Natural killer cell treated with Interleukin-12 subunit alpha and Interleukin-12 subunit beta and Interleukin-15 and Interleukin-18, amount 100 ng/mL, for 72 hours (primary cell): ENCODE results near the gene HOXB2. TPM values are rescaled to one million over a fixed set of nuclear protein-coding genes. Genes with fewer than 3 reads are reported as not detected.
A peak's percentile ranks its signal among the peaks of the same experiment; 100 is the strongest.
"Not testable (repeated sequence)": the region's sequence is repeated elsewhere in the genome, so short reads cannot be mapped to it uniquely, and the experiment has no call there.

Experiments used
- ATAC-seq, 2 donors: fragments of 150-1000 bp; cut with Tn5 transposase in 1 of 2; sonication (Bioruptor Pico), chemical (Tn5 transposase) in 1 of 2; 2 replicates each; pipeline ENCODE4 v1.10.0; 2021
- DNase-seq: peaks from one replicate; pipeline ENCODE4 v3.0.0; 2022; ENCODE audit warnings: low spot score
- H3K27ac Mint-ChIP-seq, 2 donors: 1 replicate in 1 of 2; 2 replicates in 1 of 2; pipeline ENCODE4 v1.8.0; 2022; ENCODE audit warnings: mixed read lengths in 2 of 2, mild to moderate bottlenecking in 1 of 2, moderate library complexity in 1 of 2
- H3K27me3 Mint-ChIP-seq, 2 donors: 1 replicate in 1 of 2; 2 replicates in 1 of 2; pipeline ENCODE4 v1.8.0; 2022; ENCODE audit warnings: mixed read lengths in 2 of 2
- H3K36me3 Mint-ChIP-seq: one replicate; pipeline ENCODE4 v1.8.0; 2022; ENCODE audit warnings: mixed read lengths
- H3K4me1 Mint-ChIP-seq, 2 donors: 1 replicate in 1 of 2; 2 replicates in 1 of 2; pipeline ENCODE4 v1.8.0; 2022; ENCODE audit warnings: low read depth in 2 of 2, mixed read lengths in 2 of 2, mild to moderate bottlenecking in 1 of 2
- H3K4me3 Mint-ChIP-seq: one replicate; pipeline ENCODE4 v1.8.0; 2022; ENCODE audit warnings: mixed read lengths
- H3K9me3 Mint-ChIP-seq: 2 replicates; pipeline ENCODE4 v1.8.0; 2022; ENCODE audit warnings: mixed read lengths
- total RNA-seq, 2 donors: library from RNA; stranded (reverse); gene quantifications; one replicate each; pipeline ENCODE4 v1.2.3, GENCODE V29; 2022

The HOXB2 gene
- total RNA-seq, 2 donors from 2014 or later: 20.8 to 30.0 TPM

- H3K36me3 Mint-ChIP-seq: peaks cover 10% of the 10 kb centered on the region
- no peaks in the 10 kb centered on the region for H3K9me3 Mint-ChIP-seq
- ATAC-seq (peak; percentile 45 to 66), DNase-seq (no peak)
- peak overlapping the region; percentile 95 for H3K4me3 Mint-ChIP-seq
- H3K4me1 Mint-ChIP-seq: peaks cover 28 to 32% of the 10 kb centered on the region in 2 donors
- H3K27ac Mint-ChIP-seq: peak overlapping the region; percentile 99 to 100
- no peaks in the 10 kb centered on the region for H3K27me3 Mint-ChIP-seq
Observed at GRCh38 chr17:48541577-48542113, 3.3 kb downstream of the HOXB2 start.

DNA sequence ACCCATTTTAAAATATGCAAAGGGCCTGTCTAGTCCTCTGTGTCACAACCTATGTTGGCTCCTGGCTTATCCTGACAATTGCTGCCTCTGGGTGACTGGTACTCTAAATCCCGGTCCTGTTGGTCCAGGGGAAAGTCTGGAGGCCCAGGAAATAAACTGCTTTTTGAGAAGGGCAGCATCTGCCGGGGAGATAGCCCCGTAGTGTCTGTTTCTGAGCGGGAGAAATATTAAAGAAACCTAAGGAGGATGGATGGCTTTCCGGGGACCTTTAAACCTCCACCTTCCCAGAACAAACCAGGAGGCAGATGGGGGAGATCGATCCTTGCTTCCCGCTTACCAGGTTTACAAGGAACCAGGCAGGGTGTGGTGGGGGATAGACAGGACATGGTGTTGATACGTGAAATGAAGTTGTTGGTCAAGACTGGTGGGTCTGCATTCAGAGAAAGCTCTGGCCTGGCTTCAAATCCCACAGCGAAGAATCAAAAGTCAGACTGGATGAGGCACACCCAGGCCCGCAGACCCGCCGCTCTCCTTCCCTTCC lies 3.8 kb downstream of the HOXB2 start:
- no peaks in the 10 kb centered on the region for H3K27me3 Mint-ChIP-seq
- no peak for DNase-seq
- peak; percentile 2 to 14 for ATAC-seq

DNA sequence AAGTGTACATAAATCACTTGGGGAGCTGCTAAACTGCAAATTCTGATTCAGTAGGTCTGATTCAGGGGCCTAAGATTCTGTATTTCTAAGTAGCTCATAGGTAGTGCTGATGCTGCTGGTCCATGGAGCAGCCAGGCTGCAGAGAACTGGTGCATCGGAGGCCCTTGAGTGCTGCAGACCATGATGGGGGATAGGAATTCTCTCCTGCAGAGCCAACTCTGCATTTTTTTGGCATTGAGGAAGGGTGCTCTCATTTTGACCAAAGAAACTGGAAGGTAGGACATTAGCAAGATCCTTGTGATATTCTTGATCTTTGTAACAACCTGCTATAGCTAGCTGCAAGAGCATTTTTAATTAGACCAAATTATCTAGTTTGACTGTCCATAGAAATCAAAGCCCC lies 4.7 kb downstream of the HOXB2 start:
- DNase-seq: no peak
- peaks cover 15 to 18% of the 10 kb centered on the region in 2 donors for H3K4me1 Mint-ChIP-seq
- peak overlapping the region; percentile 24 to 100 for H3K27ac Mint-ChIP-seq
- no peak for ATAC-seq
- H3K27me3 Mint-ChIP-seq: no peaks in the 10 kb centered on the region
- H3K36me3 Mint-ChIP-seq: peaks cover 10% of the 10 kb centered on the region
- H3K4me3 Mint-ChIP-seq: no peak overlapping the region
- no peaks in the 10 kb centered on the region for H3K9me3 Mint-ChIP-seq

More for the DNA sequence above, 3.8 kb downstream of the HOXB2 start:
- Mint-ChIP-seq H3K4me1 (peaks cover 23 to 27% of the 10 kb centered on the region in 2 donors), H3K9me3 (no peaks in the 10 kb centered on the region), H3K4me3 (peak overlapping the region; percentile 95), H3K36me3 (peaks cover 10% of the 10 kb centered on the region), H3K27ac (peak overlapping the region; percentile 99 to 100)

DNA sequence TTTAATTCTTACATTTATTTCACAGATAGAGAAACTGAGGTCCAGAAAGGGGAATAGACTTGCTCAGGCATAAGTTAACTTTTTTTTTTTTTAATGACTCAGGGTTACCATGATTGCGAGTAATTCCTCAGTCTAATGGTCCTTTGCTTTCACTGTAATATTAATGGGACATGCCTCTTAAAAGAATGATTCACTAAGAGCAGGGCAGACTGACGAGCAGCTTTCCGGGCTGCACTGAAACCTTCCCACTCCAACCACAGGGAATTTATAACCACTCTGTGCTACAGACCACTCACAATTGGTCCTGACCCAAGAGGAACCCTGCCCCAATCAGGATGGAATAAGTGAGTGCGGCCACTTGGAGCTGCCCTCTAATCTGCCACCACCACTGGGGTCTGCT lies 5.7 kb downstream of the HOXB2 start:
- ATAC-seq (no peak), DNase-seq (no peak)
- Mint-ChIP-seq H3K36me3 (peaks cover 10% of the 10 kb centered on the region), H3K27ac (no peak overlapping the region), H3K4me1 (peaks cover 14 to 16% of the 10 kb centered on the region in 2 donors), H3K4me3 (no peak overlapping the region), H3K27me3 (no peaks in the 10 kb centered on the region), H3K9me3 (no peaks in the 10 kb centered on the region)

DNA sequence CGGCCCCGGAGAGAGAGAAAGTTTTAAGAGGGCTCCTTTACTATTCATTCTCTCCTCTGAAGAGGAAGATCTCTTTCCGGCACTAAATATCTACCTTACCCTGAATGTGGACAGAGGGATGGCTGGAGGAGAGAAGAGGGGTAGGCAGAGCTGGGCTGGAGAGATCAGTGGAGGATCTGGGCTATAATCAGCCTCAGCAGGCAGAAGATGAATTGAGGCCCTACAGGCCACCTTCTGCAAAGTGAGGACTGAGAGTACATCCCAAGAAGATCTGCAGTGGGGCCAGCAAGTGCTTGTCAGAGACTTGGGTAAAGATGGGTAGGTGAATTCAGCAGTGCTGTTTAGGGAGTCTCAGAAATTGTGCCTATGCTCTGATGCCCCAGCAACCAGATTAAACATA lies 7.6 kb downstream of the HOXB2 start:
- Mint-ChIP-seq H3K27me3 (no peaks in the 10 kb centered on the region), H3K4me3 (no peak overlapping the region), H3K4me1 (peaks cover 10% of the 10 kb centered on the region in 2 donors), H3K27ac (no peak overlapping the region), H3K9me3 (no peaks in the 10 kb centered on the region), H3K36me3 (peaks cover 3% of the 10 kb centered on the region)
- no peak for DNase-seq
- no peak for ATAC-seq

DNA sequence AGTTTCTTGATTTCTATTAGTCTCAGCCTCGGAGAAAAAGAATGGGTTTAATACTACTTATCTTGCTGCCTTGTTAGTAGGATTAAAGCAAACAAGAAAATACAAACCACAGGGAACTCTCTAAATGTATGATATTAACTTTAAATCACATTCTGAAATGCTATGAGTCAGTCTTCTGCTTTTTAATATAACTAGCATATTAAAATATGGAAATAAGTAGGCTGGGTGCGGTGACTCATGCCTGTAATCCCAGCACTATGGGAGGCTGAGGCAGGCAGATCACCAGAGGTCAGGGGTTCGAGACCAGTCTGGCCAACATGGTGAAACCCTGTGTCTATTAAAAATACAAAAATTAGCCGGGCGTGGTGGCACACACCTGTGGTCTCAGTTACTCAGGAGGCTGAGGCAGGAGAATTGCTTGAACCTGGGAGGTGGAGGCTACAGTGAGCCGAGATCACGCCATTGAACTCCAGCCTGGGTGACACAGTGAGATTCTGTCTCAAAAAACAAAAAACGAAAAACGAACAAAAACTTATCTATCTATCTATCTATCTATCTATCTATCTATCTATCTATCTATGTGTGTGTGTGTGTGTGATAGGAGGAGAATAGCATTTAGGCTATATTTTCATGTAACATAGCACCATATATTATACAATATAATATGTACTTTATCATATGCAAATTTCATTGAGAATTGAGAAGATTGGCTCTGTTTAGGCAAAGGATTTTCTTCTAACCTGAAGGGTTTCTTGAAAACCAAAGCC lies 8.9 kb downstream of the HOXB2 start:
- not testable (repeated sequence) for H3K27ac Mint-ChIP-seq, H3K4me3 Mint-ChIP-seq, ATAC-seq, DNase-seq, H3K27me3 Mint-ChIP-seq, H3K36me3 Mint-ChIP-seq, H3K4me1 Mint-ChIP-seq, H3K9me3 Mint-ChIP-seq

DNA sequence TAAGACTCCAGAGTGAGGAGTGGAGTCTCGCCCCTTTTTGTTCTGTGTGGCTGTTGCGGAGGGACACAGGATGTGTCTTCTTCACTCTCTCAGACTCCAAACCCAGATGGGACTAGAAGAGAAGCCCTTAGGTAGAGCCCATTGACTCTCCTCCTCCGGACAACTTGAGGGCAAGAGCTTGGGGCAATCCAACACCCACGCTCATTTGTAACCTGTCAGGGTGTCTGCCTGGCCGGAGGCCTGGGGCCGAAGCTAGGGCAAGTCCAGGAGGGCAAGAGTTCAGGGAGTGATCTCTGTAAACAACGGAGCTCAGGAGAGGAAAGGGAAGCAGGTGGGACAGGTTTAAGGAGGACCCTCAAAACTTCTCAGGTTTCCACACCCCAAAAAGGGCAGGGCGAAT lies 12.6 kb downstream of the HOXB2 start:
- ATAC-seq (no peak), DNase-seq (no peak)
- H3K4me1 Mint-ChIP-seq: no peaks in the 10 kb centered on the region
- no peaks in the 10 kb centered on the region for H3K9me3 Mint-ChIP-seq
- H3K27ac Mint-ChIP-seq: no peak overlapping the region
- no peaks in the 10 kb centered on the region for H3K36me3 Mint-ChIP-seq
- no peaks in the 10 kb centered on the region for H3K27me3 Mint-ChIP-seq
- no peak overlapping the region for H3K4me3 Mint-ChIP-seq

DNA sequence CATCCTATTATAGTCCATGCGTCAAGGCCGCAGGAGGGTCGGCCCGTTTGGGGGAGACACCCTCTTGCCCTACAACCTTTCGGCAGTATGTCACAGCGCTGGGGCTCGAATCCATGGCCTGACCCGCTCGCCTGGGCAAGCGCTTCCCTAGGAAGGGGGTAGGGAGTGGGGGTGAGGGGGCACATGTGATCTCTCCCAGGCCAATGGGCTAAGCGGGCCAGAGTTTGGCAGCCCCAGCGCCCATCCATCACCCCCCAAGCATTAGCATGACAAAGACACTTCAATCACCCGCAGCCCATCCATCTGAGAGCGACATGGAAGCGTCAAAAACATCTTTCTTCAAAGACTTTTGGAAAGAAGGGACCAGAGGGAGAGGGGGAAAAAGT lies 14.0 kb downstream of the HOXB2 start, which contains the start of gene HOXB1:
HOXB1 (minus strand) TSS at position 125 of the 386 bp plus-strand sequence; CDS start at position 18, 107 bp downstream.
- Mint-ChIP-seq H3K27ac (no peak within 1 kb of the TSS), H3K4me1 (peaks cover 5 to 9% of the 10 kb centered on the region in 2 donors), H3K9me3 (no peaks in the 10 kb centered on the region), H3K36me3 (peaks cover 5% of the 10 kb centered on the region), H3K4me3 (no peak within 1 kb of the TSS), H3K27me3 (peaks cover 7 to 10% of the 10 kb centered on the region in 2 donors)
- ATAC-seq: peak in 1 of 2 donors; percentile 23
- no peak for DNase-seq

DNA sequence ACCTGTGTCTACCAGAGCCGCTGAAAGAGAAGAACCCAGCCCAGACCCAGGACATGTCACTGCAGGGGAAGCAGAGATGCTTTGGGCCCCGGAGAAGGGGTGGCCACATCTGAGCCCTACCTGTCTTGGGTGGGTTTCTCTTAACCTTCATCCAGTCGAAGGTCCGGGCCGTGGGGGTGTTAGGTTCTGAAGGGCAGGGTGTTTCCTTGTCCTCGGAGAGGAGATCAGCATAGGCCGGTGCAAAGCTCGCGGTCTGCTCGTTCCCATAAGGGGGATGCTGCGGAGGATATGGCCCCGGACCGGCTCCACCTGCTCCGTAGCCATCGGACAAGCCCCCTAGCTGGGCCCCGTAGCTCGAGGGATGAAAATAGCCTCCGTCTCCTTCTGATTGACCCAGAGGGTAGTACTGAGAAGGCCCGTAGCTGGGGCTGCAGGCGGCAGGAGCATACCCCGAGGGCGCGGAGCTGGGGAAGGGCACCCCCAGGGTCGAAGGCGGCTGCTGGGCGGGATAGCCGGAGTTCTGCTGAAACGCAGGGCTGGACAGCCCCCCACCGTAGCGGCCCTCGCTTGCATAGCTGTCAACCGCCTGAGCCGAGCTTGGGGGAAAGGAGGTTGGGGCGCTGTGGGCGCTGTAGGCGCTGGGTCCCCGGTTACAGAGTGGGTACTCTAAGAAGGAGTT lies 14.6 kb downstream of the HOXB2 start:
- H3K27me3 Mint-ChIP-seq: peaks cover 11 to 15% of the 10 kb centered on the region in 2 donors
- peaks cover 5 to 11% of the 10 kb centered on the region in 2 donors for H3K4me1 Mint-ChIP-seq

DNA sequence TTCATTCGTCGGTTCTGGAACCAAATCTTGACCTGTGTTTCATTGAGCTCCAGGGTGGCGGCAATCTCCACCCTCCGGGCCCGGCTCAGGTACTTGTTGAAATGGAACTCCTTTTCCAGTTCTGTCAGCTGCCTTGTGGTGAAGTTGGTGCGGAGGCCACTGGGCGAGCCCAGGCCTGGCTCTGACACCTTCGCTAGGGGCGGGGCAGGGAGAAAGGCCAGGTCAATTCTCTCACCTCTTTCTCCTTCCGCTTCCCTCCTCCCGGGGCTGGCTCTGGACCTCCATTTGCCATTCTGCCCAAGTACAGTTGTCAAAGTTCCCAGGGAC lies 15.3 kb downstream of the HOXB2 start:
- H3K27ac Mint-ChIP-seq: no peak overlapping the region
- no peak for DNase-seq
- H3K4me3 Mint-ChIP-seq: no peak overlapping the region
- peaks cover 5 to 11% of the 10 kb centered on the region in 2 donors for H3K4me1 Mint-ChIP-seq
- H3K27me3 Mint-ChIP-seq: peaks cover 15 to 22% of the 10 kb centered on the region in 2 donors
- peaks cover 5% of the 10 kb centered on the region for H3K36me3 Mint-ChIP-seq
- ATAC-seq: no peak
- H3K9me3 Mint-ChIP-seq: no peaks in the 10 kb centered on the region

More for the DNA sequence above, 14.6 kb downstream of the HOXB2 start:
- DNase-seq (no peak), ATAC-seq (peak in 1 of 2 donors; percentile 33)
- no peaks in the 10 kb centered on the region for H3K9me3 Mint-ChIP-seq
- H3K27ac Mint-ChIP-seq: no peak overlapping the region
- peaks cover 5% of the 10 kb centered on the region for H3K36me3 Mint-ChIP-seq
- no peak overlapping the region for H3K4me3 Mint-ChIP-seq

DNA sequence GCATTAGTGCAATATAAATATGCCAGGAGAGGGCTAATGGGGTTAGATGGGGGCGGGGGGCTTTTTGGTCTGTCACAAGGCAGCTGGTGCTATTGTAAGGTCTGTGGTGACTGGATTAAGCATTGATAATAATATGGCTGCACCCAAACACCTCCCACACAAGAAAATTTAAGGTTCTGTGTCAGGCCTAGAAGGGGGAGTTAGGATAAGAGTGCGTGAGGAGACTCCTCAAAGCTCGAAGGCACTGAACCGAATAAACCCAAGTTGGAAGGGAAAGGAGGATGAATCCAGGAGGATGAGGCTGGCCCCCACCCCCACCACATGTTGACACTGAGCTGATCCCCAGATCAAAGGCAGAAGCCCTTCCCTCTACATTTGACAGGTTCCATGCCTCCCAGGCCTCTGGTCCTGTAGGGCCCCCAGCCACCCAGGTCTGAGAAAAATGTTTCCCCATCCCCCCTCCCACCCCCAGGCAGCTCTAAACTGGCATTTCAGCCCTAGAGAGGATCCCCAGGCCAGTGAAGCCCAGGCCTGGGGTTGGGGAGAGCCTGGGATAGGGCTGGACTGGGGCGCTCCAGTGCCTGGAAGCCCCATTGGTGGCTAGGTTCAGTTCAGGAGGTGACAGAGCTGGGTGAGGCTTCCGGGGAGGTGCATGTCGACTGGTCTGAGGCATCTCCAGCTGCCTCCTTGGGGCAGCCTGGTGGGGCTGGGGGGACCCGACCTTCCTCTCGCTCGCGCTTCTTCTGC lies 15.8 kb downstream of the HOXB2 start:
- ATAC-seq (no peak), DNase-seq (no peak)
- H3K9me3 Mint-ChIP-seq: no peaks in the 10 kb centered on the region
- no peak overlapping the region for H3K27ac Mint-ChIP-seq
- peaks cover 5 to 11% of the 10 kb centered on the region in 2 donors for H3K4me1 Mint-ChIP-seq
- H3K27me3 Mint-ChIP-seq: peaks cover 16 to 23% of the 10 kb centered on the region in 2 donors
- H3K36me3 Mint-ChIP-seq: peaks cover 5% of the 10 kb centered on the region
- no peak overlapping the region for H3K4me3 Mint-ChIP-seq

DNA sequence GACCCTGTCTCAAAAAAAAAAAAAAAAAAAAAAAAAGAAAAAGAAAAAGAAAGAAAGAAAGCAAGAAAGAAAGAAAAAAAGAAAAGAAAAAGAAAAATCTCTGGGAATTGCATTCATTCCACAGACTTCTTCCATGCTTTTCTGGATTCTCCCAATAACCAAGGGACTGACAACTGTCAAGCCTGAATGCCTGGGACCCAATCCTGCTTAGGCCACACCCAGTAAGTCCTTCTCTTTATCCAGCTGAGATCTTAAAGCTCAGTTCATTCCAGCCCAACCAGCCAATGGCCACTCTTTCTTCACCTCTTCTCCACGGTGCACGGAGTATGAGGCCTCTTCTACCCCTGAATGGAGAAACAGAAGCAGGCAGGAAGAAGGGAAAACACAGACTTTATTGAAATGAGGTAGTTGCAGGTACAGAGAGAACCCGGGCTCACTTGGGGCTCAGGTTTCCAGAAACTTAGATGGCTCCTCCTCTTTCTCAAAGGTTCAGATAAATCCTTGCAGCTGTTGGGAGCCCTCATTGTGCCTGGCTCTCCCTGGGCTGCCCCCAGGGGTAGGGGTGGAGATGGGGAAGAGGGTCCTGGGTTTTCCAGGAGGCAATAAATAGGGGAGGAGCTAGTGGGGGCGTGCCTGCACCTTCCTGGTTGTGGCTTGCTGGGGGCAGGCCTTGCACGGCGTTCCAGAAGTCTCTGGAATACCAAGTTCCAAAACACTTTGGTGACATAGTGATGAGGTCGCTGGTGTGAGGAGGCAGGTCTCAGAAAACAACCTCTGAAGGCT lies 16.6 kb downstream of the HOXB2 start:
- DNase-seq: no peak
- Mint-ChIP-seq H3K27ac (no peak overlapping the region), H3K9me3 (no peaks in the 10 kb centered on the region), H3K4me3 (no peak overlapping the region), H3K27me3 (peaks cover 18 to 23% of the 10 kb centered on the region in 2 donors), H3K36me3 (peaks cover 5% of the 10 kb centered on the region), H3K4me1 (peaks cover 5 to 11% of the 10 kb centered on the region in 2 donors)
- no peak for ATAC-seq

GRCh38 chr17:48527547-48527932 lies 17.4 kb downstream of the HOXB2 start:
- H3K27me3 Mint-ChIP-seq: peaks cover 20 to 23% of the 10 kb centered on the region in 2 donors
- peak overlapping the region; percentile 60 for H3K4me3 Mint-ChIP-seq
- no peak for DNase-seq
- H3K36me3 Mint-ChIP-seq: peaks cover 5% of the 10 kb centered on the region
- peaks cover 5 to 11% of the 10 kb centered on the region in 2 donors for H3K4me1 Mint-ChIP-seq
- ATAC-seq: no peak
- H3K9me3 Mint-ChIP-seq: no peaks in the 10 kb centered on the region
- H3K27ac Mint-ChIP-seq: no peak overlapping the region
